ENCODE measurements around the gene PLRG1.

PLRG1 gene

DNA sequence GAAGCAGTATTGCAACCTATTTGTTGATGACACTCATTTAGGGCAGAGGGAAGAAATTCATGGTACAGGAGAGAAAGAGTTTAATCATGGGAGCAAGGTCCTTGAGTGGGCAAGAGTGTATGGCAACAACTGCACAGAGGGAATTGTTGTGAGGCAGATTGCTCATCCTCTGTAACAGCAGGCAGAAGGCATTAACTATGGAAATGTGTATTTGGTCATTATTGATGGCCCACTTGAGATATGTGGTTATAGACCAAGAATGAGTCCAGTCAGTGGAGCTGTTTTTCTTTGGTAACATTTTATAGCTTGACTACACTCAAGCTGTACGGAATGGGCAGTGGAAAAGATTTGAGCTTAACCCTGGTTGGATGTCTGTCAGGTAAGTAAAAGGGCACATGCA lies 15.9 kb downstream of the PLRG1 start:
- Histone ChIP-seq H3K27me3 (no peaks in the 10 kb centered on the region), H3K4me1 (no peaks in the 10 kb centered on the region), H3K4me3 (ENCODE audit: low read depth, low read length) (no peak overlapping the region), H3K36me3 (peaks cover 15% of the 10 kb centered on the region), H3K9me3 (no peaks in the 10 kb centered on the region)
- no peak for DNase-seq
- TF ChIP-seq, protein P1, sequence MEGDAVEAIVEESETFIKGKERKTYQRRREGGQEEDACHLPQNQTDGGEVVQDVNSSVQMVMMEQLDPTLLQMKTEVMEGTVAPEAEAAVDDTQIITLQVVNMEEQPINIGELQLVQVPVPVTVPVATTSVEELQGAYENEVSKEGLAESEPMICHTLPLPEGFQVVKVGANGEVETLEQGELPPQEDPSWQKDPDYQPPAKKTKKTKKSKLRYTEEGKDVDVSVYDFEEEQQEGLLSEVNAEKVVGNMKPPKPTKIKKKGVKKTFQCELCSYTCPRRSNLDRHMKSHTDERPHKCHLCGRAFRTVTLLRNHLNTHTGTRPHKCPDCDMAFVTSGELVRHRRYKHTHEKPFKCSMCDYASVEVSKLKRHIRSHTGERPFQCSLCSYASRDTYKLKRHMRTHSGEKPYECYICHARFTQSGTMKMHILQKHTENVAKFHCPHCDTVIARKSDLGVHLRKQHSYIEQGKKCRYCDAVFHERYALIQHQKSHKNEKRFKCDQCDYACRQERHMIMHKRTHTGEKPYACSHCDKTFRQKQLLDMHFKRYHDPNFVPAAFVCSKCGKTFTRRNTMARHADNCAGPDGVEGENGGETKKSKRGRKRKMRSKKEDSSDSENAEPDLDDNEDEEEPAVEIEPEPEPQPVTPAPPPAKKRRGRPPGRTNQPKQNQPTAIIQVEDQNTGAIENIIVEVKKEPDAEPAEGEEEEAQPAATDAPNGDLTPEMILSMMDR (IDR thresholded peaks at IDR 0.05; ENCODE audit: low read depth, low read length) = no peak

DNA sequence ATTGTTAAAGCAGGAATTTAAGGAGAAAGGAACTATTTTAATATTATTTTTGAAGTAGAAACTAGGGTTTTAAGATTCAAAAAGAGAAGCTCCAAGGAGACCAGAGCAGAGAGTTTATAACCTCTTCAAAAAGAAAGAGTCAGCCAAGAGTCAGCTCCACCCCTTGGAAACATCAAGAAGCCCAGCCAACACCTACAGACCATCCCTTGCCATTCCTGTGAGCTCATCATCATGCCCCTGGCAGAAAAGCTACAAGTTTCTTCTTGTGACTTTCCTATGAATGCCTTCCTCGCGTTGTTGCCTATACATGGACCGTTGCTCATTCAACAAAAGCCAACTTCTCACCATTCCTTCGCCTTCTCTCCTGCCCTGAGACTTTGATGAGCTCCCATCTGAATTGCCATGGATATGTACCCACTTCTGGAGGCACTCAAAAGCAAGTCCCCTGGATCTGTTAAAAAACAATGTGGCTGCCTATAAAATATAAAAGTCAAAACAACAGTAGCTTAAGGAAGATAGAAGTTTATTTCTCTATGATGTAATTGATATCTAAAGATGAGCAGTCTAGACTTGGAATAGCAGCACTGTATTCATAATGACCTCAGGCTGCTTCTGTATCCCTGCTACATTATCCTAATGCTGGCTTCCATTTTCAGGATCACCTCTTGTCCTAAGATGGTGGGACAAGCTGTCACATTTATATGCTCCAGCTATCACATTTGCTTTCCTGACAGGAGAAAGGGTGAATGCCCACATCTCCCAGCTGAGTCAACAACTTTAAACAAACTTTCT lies 20.3 kb downstream of the PLRG1 start:
- Histone ChIP-seq H3K9me3 (no peaks in the 10 kb centered on the region), H3K4me1 (no peaks in the 10 kb centered on the region), H3K27me3 (peaks cover 16% of the 10 kb centered on the region), H3K4me3 (ENCODE audit: low read depth, low read length) (no peak overlapping the region), H3K36me3 (no peaks in the 10 kb centered on the region)
- TF ChIP-seq, protein P1 (IDR thresholded peaks at IDR 0.05; ENCODE audit: low read depth, low read length) = no peak
- no peak for DNase-seq

DNA sequence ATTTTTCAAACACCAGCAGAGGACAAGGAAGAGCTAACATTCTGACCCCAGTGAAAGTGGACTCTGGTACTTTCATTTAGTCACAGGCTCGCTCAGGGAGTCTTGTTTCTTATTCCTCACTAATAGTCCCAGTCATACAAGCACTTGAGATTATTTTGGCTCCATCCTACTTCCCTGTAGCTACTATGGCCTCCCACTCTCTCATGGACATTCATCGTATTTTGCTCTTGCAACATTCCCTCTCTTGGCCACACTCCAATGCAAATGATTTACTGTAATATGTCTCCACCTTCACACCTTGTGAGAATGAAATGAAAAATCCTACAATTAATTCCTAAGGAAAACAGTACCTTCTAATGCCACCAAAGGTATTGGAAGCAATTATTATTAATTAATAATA lies 21.3 kb downstream of the PLRG1 start:
- no peak overlapping the region for H3K4me3 ChIP-seq (ENCODE audit: low read depth, low read length)
- no peaks in the 10 kb centered on the region for H3K9me3 ChIP-seq
- H3K36me3 ChIP-seq = no peaks in the 10 kb centered on the region
- TF ChIP-seq, protein P1 (IDR thresholded peaks at IDR 0.05; ENCODE audit: low read depth, low read length) = no peak
- no peak for DNase-seq
- peaks cover 16% of the 10 kb centered on the region for H3K27me3 ChIP-seq
- no peaks in the 10 kb centered on the region for H3K4me1 ChIP-seq

DNA sequence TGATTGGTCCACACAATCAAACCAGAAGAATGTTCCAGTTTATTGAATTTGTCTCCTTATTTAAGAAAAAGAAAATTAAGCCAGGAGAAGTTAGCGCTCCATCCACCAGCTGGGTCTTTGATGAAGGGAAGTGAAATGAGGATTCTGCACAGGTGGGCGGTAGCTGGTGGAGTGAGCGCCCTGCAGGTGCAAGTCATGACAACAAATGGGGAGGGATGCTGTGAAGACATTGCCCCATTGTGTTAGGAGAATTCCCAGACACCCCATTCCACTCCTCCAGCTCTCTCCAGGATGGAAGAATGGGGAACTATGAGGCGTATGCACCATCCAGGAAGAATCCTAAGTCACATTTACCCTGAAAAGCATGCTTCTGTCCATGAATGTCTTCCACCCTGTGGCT lies 22.9 kb downstream of the PLRG1 start:
- Histone ChIP-seq H3K4me1 (no peaks in the 10 kb centered on the region), H3K4me3 (ENCODE audit: low read depth, low read length) (no peak overlapping the region), H3K36me3 (no peaks in the 10 kb centered on the region), H3K9me3 (no peaks in the 10 kb centered on the region), H3K27me3 (peaks cover 24% of the 10 kb centered on the region)
- TF ChIP-seq, protein P1 (IDR thresholded peaks at IDR 0.05; ENCODE audit: low read depth, low read length) = no peak
- DNase-seq = no peak

DNA sequence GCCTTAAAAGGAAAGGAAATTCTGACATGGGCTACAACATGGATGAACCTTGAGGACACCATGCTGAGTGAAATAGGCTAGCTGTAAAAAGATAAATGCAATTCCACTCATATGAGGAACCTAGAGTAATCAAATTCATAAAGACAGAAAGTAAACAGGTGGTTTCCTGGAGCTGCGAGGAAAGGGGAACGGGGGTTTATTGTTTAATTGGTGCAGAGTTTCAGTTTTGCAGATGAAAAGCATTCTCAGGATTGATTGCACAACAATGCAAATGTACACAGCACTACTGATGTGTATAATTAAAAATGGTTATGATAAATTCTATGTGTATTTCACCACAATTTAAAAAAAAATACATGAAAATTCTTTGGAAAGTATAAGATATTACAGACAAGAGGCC lies 24.0 kb downstream of the PLRG1 start:
- H3K9me3 ChIP-seq = no peaks in the 10 kb centered on the region
- no peaks in the 10 kb centered on the region for H3K36me3 ChIP-seq
- TF ChIP-seq, protein P1 (IDR thresholded peaks at IDR 0.05; ENCODE audit: low read depth, low read length) = no peak
- no peak overlapping the region for H3K4me3 ChIP-seq (ENCODE audit: low read depth, low read length)
- DNase-seq = no peak
- H3K4me1 ChIP-seq = no peaks in the 10 kb centered on the region
- peaks cover 34% of the 10 kb centered on the region for H3K27me3 ChIP-seq

DNA sequence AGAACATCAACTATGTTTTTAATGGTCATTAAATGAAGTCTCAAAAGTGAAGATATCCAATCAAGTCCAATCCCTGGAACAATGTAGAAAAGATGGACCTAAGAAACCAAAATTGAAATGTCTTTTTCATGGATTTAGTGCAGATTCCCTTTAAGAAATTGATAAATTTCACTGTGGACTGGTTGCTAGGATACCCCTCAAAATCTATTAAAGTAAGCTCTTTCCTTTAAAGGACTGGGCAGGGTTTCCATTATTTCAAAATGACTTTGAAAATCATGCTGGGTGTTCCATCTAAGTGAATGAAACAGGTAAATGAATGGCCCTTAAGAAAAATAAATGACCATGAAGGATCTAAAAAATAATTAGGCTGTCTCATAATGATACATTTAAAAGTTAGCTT lies 28.6 kb downstream of the PLRG1 start:
- Histone ChIP-seq H3K4me3 (ENCODE audit: low read depth, low read length) (no peak overlapping the region), H3K9me3 (no peaks in the 10 kb centered on the region), H3K36me3 (no peaks in the 10 kb centered on the region), H3K27me3 (peaks cover 26% of the 10 kb centered on the region), H3K4me1 (no peaks in the 10 kb centered on the region)
- DNase-seq = no peak
- TF ChIP-seq, protein P1 (IDR thresholded peaks at IDR 0.05; ENCODE audit: low read depth, low read length) = no peak
